Left lung (tissue), 10 donors: Measurements from ENCODE around the gene TENM4. TPM values are rescaled to one million over a fixed set of nuclear protein-coding genes. Genes with fewer than 3 reads are reported as not detected.

Experiments used
- ATAC-seq: fragments of 200-7000 bp; cut with Tn5 transposase; one replicate; pipeline ENCODE4 v1.9.1; 2020; ENCODE audit warnings: moderate library complexity
- DNase-seq, 4 donors: peaks; one replicate each; pipeline ENCODE4 v3.0.0-alpha.2; 2013 to 2020
- H3K27ac ChIP-seq, 2 donors: fragments of 200-600 bp; sonication (generic) in 1 of 2; one replicate each; pipeline versions ENCODE4 v1.5.0 to v1.8.0; 2020 to 2021
- H3K27me3 ChIP-seq, 2 donors: fragments of 200-600 bp; sonication (generic) in 1 of 2; one replicate each; pipeline versions ENCODE4 v1.5.0 to v1.8.0; 2020 to 2021
- H3K36me3 ChIP-seq, 2 donors: fragments of 200-600 bp; sonication (generic) in 1 of 2; one replicate each; pipeline versions ENCODE4 v1.5.0 to v1.8.0; 2020 to 2021
- H3K4me1 ChIP-seq, 2 donors: fragments of 200-600 bp; one replicate each; pipeline ENCODE4 v1.8.0; 2021
- H3K4me3 ChIP-seq, 2 donors: fragments of 200-600 bp; sonication (generic) in 1 of 2; one replicate each; pipeline versions ENCODE4 v1.5.0 to v1.8.0; 2020 to 2021; ENCODE audit warnings: mild to moderate bottlenecking in 1 of 2
- H3K9me3 ChIP-seq, 2 donors: fragments of 200-600 bp; sonication (generic) in 1 of 2; one replicate each; pipeline versions ENCODE4 v1.5.0 to v1.8.0; 2020 to 2021
- intact Hi-C, 2 donors: fragments of 100-400 bp; cut with DNase I; formaldehyde crosslinking; loops; one replicate each; pipeline versions ENCODE4 v1.11.2 to v1.14.2; 2022
- polyA plus RNA-seq, 6 donors: library from polyadenylated mRNA; unstranded; fragments of 120-200 nt; gene quantifications; one replicate each; pipeline ENCODE4 v1.2.1, GENCODE V29; 2013; ENCODE audit not compliant: insufficient read length in 6 of 6
- total RNA-seq, 2 donors: library from RNA; stranded (reverse); fragmentation: NEBNext Ultra II Directional; extraction: Animal tissue kit (Norgen Biotek cat#: 25700); gene quantifications; one replicate each; pipeline ENCODE4 v1.2.1, GENCODE V29; 2021
- TF ChIP-seq, protein P1 (sequence below), 2 donors: fragments of 200-600 bp; sonication (generic) in 1 of 2; IDR thresholded peaks; one replicate each; pipeline versions ENCODE4 v1.5.0 to v1.8.0; 2021; ENCODE audit warnings: antibody characterized with exemption in 2 of 2
- donor health status: DM: no; HTN: yes; CAD: no.
- donor health status: DM: no; HTN: no; CAD: no.

Gene TENM4
- total and polyA plus RNA-seq, 8 donors = 3.4 to 7.1 (median 5.2) TPM

DNA sequence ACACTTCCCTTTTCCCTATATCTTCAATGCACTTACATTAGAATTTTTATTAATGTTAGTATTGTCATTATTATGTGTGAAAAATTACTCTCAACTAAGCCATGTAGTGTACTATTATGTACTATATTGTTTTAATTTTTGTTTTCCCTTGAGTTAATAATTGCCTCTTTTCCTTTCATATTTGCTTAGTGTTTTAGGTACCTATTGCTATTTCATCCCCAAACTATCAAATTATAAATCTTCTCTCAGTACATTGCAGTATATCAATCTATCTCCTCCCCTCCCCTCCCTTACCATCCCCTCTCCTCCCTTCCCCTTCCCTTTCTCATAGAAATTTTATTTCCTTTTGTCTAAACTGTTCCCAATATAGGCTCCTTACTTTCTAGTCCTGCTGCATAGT is 12.8 kb upstream of the TENM4 start:
- ATAC-seq (no peak), DNase-seq (no peak)
- Histone ChIP-seq H3K27ac (no peak overlapping the region), H3K4me1 (no peaks in the 10 kb centered on the region), H3K27me3 (peaks cover 0 to 5% of the 10 kb centered on the region in 2 donors), H3K36me3 (no peaks in the 10 kb centered on the region), H3K9me3 (no peaks in the 10 kb centered on the region), H3K4me3 (no peak overlapping the region)
- TF ChIP-seq, protein P1, sequence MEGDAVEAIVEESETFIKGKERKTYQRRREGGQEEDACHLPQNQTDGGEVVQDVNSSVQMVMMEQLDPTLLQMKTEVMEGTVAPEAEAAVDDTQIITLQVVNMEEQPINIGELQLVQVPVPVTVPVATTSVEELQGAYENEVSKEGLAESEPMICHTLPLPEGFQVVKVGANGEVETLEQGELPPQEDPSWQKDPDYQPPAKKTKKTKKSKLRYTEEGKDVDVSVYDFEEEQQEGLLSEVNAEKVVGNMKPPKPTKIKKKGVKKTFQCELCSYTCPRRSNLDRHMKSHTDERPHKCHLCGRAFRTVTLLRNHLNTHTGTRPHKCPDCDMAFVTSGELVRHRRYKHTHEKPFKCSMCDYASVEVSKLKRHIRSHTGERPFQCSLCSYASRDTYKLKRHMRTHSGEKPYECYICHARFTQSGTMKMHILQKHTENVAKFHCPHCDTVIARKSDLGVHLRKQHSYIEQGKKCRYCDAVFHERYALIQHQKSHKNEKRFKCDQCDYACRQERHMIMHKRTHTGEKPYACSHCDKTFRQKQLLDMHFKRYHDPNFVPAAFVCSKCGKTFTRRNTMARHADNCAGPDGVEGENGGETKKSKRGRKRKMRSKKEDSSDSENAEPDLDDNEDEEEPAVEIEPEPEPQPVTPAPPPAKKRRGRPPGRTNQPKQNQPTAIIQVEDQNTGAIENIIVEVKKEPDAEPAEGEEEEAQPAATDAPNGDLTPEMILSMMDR (IDR thresholded peaks at IDR 0.05) = no peak
- intact Hi-C loops = no loop called here

DNA sequence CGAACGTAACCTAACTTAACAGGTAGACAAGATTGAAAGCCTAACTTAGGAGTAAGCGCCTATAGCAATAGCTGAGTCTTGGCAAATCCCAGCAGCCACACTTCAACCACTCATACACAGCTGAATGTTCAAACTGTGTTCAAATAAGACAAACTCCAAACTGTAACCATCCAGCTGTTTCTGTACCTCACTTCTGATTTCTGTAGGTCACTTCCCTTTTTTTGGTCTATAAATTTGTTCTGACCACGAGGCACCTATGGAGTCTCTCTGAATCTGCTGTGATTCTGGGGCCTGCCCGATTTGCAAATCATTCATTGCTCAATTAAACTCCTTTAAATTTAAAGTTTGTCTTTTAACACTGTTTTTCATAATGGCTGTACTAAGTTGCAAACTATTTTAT is 8.2 kb upstream of the TENM4 start:
- H3K9me3 ChIP-seq = no peaks in the 10 kb centered on the region

DNA sequence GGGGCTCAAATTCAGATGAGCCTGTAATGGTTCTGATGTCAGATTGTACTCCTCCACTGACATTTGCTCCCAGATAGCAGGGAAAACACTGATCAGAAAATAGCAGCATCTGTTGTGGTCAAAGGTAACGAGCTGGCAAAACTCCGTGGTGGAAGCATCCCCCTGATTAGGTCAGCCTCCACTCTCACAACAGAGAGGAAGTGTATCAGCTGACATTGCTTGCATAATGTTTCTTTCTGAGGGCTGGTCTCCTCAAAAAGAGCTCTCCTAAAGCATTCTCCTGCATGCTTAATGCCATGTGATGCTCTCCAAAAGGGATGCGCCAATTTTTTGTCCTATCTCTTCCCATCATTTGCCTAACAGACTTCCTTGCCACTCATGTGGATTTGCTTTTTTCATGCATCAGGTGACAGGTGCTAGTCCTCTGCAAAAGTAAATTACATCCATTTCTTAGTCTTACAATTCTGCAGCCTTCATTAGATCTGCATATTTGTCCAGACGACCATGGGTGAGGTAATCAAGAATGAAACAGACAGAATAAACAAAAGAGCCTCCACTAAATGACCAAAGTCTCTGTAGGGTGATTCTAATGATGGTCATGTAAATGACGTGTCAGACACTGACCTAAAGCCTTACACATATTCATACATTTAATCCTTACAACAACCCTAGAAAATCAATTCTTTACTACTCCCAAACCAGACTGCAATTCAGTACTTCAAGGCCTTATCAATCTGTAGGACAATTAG is 6.4 kb upstream of the TENM4 start:
- no peak overlapping the region for H3K27ac ChIP-seq
- no peak overlapping the region for H3K4me3 ChIP-seq
- TF ChIP-seq, protein P1 (IDR thresholded peaks at IDR 0.05) = no peak
- peaks cover 18 to 33% of the 10 kb centered on the region in 2 donors for H3K27me3 ChIP-seq
- no peaks in the 10 kb centered on the region for H3K36me3 ChIP-seq
- intact Hi-C loops = no loop called here
- no peaks in the 10 kb centered on the region for H3K9me3 ChIP-seq
- no peak for ATAC-seq
- no peak for DNase-seq
- H3K4me1 ChIP-seq = no peaks in the 10 kb centered on the region

More for the DNA sequence above, 8.2 kb upstream of the TENM4 start:
- no peaks in the 10 kb centered on the region for H3K36me3 ChIP-seq
- H3K4me1 ChIP-seq = no peaks in the 10 kb centered on the region
- no peak overlapping the region for H3K4me3 ChIP-seq
- H3K27ac ChIP-seq = no peak overlapping the region
- intact Hi-C loops = no loop called here
- ATAC-seq = no peak
- DNase-seq = no peak
- TF ChIP-seq, protein P1 (IDR thresholded peaks at IDR 0.05) = no peak
- peaks cover 11 to 15% of the 10 kb centered on the region in 2 donors for H3K27me3 ChIP-seq

DNA sequence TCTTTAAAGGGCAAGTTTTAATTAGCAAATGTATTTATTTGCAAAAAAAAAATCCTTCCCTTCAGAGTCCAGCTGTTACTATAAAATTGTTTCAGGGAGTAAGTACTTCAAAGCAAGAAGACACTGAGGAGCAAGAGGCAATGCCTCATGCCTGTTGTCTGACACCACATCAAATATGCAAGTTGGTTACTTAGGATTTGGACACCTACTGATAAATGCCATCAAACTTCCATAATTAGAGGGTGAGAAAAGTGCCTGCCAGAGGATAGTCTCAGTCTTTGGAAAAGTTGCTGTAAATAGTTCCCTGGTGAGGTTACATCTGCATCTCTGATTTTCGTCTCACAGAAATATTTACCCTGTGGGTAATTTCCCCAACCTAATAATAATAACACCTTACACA is 4.1 kb upstream of the TENM4 start:
- Histone ChIP-seq H3K4me3 (no peak overlapping the region), H3K9me3 (no peaks in the 10 kb centered on the region), H3K4me1 (peaks cover 0 to 15% of the 10 kb centered on the region in 2 donors), H3K27me3 (peaks cover 34 to 56% of the 10 kb centered on the region in 2 donors), H3K36me3 (no peaks in the 10 kb centered on the region), H3K27ac (no peak overlapping the region)
- TF ChIP-seq, protein P1 (IDR thresholded peaks at IDR 0.05) = no peak
- no peak for ATAC-seq
- intact Hi-C loops = no loop called here
- no peak for DNase-seq

DNA sequence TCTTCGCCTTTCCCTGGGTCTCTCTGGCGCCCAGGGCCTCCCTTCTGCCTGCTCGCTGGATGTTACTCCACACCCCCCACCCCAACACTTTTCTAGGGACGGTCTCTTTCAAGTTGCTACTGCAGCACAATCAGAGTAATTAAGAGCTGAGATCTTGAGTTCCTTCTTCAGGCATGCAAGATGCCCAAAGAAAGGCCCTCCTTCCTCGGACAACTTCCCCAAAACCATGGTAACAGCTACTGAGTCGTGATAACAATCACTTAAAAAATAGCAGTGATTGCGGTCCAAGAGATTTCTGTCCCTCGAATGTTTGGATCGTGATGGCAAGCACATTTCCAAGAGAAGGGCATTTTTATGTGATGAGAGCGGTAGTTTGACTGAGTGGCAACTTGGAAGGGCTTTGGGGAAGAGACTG is 638 bp upstream of the TENM4 start:
- H3K4me1 ChIP-seq = peaks cover 10 to 36% of the 10 kb centered on the region in 2 donors
- intact Hi-C loops = no loop called here
- H3K27me3 ChIP-seq = peaks cover 68 to 91% of the 10 kb centered on the region in 2 donors
- no peaks in the 10 kb centered on the region for H3K36me3 ChIP-seq
- peak overlapping the region; percentile 26 to 32 for H3K4me3 ChIP-seq
- no peak overlapping the region for H3K27ac ChIP-seq
- DNase-seq (peak in 2 of 4 donors; percentile 19 to 27), ATAC-seq (no peak)
- TF ChIP-seq, protein P1 (IDR thresholded peaks at IDR 0.05) = no peak
- no peaks in the 10 kb centered on the region for H3K9me3 ChIP-seq
